ENCODE results near the gene ONECUT2. TPM values are rescaled to one million over a fixed set of nuclear protein-coding genes. Genes with fewer than 3 reads are reported as not detected.
A peak's percentile ranks its signal among the peaks of the same experiment; 100 is the strongest.

The ONECUT2 gene
- total RNA-seq, 1 experiment from 2014 or later: 1.5 TPM

- DNase-seq (ENCODE audit: low read depth): no peak
These were observed 88.2 kb downstream of the ONECUT2 start for GRCh38 chr18:57523171-57523956.

- no peak for DNase-seq (ENCODE audit: low read depth)
These were observed 92.5 kb downstream of the ONECUT2 start for GRCh38 chr18:57527556-57528229.

- DNase-seq (ENCODE audit: low read depth): no peak
These were observed 94.0 kb downstream of the ONECUT2 start for GRCh38 chr18:57529151-57529550.

GRCh38 chr18:57533006-57533867, 98.1 kb downstream of the ONECUT2 start:
- peak; percentile 3 for DNase-seq (ENCODE audit: low read depth)

- no peak for DNase-seq (ENCODE audit: low read depth)
These were observed 98.8 kb downstream of the ONECUT2 start for GRCh38 chr18:57533868-57534510.

- no peak for DNase-seq (ENCODE audit: low read depth)
These were observed 99.3 kb downstream of the ONECUT2 start for GRCh38 chr18:57534511-57534909.

GRCh38 chr18:57538614-57539013, 103.4 kb downstream of the ONECUT2 start:
- no peak for DNase-seq (ENCODE audit: low read depth)

GRCh38 chr18:57539702-57540101, 104.5 kb downstream of the ONECUT2 start:
- no peak for DNase-seq (ENCODE audit: low read depth)

Other genes with a start within 250 kb of the ONECUT2 start
- gene ST8SIA3, start 82.8 kb upstream of the ONECUT2 start, total RNA-seq (2014; rRNA removed; shearing (Covaris generic)): not detected in 2 replicates
- gene FECH, start 151.3 kb downstream of the ONECUT2 start, total RNA-seq (2014; rRNA removed; shearing (Covaris generic)): 37.8 and 51.3 TPM in 2 replicates
- gene NARS1, start 186.5 kb downstream of the ONECUT2 start, total RNA-seq (2014; rRNA removed; shearing (Covaris generic)): 167 and 185 TPM in 2 replicates